GM18858 (cell line): ENCODE measurements around the gene NLRP1.
"Not testable (repeated sequence)": the region's sequence is repeated elsewhere in the genome, so short reads cannot be mapped to it uniquely, and the experiment has no call there.

Experiments used
- ATAC-seq: cut with Tn5 transposase; IDR thresholded peaks from one replicate; pipeline ENCODE4 v1.9.1; 2021; ENCODE audit not compliant: unreplicated experiment

NLRP1 gene

DNA sequence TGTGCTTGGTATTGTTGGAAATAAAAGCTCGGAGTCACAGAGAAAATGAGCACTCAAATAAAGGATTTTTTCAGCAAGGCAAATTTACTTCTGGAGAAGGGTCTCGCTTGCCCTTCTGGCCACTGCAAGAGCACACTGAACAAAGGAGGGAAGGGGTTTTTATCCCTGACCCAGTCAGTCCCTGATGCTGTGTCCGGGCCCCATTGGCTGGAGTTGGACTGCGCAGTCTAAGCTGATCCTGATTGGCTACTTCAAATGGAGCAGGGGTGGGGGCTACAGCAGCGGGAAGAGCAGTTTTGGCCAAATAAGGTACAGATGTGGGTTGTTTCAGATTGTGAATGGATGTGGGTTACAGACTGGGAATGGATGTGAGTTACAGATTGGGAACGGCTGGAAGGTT, 4.3 kb upstream of the NLRP1 start:
- ATAC-seq = no peak

DNA sequence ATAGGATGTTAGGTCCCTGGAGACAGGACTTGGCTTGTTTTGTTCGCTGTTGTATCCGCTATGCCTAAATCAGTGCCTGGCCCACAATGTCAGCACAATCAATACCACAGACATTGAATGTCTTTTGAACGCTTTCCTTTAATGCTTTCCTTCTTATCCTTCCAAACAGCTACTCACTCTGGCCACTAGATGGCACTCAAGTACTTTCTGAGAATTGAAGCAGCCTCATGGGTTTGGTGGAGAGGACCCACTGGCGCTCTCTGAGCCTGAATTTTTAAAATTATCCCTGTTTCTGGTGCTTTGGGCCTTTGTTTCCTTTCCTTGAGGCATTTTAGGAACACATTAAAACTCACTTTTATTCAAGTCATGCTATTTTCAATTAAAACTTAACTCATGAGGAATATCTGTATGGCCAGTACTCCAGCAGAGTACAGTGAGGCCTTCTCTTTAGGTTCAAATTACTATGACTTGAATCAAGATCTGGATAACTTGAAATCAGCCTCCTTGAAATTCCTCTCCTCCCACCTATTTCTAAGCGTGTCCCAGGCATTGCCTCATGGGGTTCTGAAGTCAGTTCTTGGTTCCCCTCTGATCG, 3.2 kb upstream of the NLRP1 start:
- ATAC-seq = no peak

DNA sequence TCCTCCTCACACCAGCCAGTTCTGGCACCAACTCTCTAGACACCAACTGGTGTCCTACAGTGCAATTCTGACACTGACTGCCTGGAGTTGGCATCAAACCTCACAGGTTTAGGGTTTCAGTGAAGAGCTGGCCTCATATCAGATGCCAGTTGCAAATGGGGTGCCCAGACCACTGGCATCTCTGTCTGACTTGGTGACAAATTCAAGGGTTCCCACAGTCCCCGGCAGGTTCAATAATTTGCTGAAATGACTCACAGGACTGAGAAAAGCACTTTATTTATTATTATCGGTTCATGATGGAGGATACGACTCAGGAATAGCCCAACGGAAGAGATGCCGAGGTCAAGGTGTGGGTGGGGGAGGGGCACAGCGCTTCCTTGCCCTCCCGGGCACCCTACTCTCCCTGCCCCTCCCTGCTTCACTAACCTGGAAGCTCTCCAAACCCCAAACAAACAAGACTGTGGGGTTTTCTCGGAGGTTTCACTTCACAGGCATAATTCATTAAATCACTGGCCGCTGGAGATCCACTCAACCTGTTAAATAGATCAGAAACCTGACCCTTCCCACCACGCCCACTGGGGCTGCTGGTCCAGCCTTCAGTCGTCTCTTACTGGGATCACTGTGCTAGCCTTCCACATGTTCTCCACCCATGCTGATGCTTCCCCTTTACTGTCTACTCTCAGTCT, 1.7 kb upstream of the NLRP1 start:
- no peak for ATAC-seq

DNA sequence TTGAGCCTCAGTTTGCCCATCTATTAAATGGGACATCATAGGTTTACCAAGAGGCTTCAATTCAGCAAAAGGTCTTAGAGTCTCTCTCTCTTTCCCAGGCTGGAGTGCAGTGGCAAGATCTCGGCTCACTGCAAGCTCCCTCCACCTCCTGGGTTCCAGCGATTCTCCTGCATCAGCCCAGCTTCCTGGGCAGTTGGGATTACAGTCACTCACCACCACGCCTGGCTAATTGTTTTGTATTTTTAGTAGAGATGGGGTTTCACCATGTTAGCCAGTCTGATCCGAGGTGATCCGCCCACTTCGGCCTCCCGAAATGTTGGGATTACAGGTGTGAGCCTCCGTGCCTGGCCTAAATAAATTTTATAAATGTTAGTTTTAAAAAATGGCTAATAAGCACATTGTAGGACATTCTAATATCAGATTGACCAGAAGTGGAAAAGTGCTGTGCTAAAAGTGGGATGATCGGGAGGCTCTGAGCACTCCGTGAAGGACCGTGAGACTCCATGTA, 1.0 kb upstream of the NLRP1 start:
- ATAC-seq = no peak

DNA sequence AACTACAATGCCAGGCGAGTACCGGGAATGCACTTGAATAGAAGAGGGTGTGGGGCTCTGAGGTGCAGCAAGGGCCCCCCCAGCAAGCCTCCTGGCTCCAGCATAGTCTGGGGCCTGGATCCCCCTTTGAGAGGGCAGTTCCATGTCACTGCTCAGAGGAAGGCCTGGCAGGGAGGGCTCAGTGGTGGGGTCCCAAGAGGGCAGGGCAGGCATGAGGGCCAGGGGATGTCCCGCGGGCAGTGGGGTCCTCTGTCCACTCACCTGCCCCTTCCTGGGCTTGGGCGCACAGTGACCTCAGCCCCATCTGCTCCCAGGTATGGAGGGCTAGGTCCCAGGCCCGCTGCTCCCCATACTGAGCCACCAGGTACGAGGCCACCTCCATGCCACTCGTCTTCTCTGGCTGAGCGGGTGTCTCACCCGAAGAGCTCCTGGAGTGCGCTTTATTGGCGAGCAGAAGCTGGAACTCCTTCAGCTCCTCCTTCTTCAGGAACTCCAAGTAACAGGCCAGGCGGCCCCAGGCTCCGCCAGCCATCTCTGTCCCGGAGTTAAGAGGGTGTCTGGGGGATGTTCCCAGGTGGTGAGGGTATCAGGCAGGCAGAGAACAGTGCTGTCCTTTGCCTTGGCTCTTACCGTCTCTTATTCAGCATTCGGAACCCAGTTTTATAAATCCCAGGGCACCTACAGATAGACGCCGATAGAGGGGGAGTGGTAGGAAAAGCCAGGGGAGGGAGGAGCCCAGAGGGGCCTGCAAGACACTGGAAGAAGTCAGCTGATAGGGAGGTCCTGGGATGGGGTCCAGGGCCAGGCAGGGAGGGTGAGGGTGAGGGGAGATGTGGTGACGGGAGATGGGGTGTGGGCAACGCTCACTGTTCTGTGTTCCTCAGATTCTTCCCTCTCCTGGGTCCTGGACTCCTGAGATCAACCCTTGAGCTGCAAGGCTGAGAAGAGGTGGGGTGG, 605 bp downstream of the NLRP1 start:
- ATAC-seq = no peak

DNA sequence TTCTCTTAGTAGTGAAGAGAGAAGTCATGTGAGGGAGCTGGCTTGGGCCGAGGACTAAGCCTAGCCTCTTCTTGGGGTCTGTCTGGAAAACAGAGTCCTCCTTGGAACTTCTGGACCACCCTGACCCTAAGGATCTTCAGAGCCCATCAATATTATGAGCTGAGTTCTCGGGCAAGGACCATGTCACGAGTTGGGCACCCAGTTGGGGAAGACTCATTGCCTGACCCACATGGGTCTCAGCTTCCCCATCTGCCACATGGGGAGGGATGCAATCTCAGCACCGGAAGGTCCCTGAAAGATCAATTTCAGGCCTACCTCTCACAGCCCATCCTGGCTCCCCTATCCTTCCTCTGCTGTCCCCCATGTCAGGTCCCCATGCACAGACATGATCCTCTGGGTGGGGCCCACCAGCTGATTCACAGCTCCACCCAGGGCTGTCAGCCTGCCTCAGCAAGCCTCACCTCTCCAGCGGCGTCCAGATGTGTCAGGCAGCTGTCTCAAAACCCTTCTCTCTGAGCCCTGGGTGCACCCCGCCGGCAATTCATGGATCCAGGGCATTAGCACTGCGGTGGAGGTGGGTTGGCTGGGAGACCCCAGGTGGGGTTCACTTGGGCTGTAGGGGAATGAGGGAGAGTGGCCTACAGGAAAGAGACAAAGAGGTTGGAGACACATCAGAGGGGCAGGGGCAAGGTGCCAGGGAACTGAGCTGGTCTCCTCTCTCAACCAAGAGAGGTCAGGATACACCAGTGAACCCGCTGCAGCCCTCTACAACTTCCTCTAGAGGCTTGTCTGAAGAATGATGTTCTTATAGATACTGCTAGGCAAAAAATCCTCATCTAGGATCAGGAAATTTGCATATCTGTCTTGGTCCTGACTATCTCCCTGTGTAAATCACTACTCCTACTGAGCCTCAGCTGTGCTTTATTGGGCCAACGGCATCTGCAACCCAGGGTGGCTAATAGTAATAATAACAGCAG, 1.8 kb downstream of the NLRP1 start:
- ATAC-seq = no peak

DNA sequence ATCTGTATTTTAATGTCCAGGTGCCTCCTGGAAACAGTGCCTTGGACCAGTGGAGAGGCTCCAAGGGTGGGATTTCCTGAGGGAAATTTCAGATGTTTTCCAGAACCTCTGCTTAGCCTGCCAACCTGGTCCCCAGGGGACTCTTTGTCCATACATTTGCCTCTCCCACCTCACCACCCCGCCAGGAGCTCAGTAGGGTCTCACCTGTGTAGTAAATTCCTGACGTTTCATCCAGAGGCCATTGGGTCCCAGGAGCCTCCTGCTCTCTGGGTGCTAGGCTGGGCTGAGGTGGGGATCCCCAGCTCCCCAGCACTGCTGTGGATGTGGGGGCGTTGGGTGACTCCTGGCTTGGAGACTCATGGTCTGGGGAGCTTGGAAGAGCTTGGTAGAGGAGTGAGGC, 2.7 kb downstream of the NLRP1 start:
- ATAC-seq = no peak

DNA sequence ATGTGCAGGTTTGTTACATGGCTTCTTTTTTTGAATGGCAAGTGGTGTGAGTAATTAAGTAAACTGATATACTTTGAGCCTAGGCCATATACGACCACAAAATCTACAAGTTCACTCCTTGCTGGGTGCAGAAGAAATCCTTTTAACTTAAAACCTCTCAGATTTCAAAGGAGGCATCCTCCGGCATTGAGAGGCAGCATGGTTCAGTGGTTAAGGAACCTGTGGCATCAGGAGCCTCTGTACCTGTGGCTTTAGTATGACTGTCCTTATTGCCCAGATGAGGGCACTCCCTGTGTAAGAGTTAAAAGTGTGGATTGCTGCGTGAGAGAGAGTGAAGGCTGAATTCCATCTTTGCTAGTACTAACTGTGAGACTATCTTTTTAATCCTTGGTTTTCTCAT, 3.3 kb downstream of the NLRP1 start:
- ATAC-seq = no peak

DNA sequence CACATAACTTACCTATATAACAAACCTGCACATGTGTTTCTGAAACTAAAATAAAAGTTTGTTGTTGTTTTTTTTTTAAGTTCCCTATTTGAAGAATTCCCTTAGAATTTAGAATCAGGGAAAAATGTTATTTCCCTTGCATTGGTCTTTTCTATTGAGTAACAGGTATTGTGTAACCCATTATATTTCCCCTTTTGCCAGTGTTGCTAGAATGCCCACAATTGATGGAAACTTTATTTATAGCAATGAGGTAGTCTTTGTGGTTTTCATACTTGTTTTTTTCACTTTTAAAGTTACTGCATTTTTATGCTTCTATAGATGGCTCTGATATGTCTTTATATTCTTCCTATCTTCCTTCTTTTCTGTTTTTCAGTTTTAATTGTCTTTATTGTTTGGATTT, 3.9 kb downstream of the NLRP1 start:
- ATAC-seq = no peak

DNA sequence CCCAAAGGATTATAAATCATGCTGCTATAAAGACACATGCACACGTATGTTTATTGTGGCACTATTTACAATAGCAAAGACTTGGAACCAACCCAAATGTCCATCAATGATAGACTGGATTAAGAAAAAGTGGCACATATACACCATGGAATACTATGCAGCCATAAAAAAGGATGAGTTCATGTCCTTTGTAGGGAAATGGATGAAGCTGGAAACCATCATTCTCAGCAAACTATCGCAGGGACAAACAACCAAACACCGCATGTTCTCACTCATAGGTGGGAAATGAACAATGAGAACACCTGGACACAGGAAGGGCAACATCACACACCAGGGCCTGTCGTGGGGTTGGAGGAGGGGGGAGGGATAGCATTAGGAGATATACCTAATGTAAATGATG, 5.5 kb downstream of the NLRP1 start:
- not testable (repeated sequence) for ATAC-seq

DNA sequence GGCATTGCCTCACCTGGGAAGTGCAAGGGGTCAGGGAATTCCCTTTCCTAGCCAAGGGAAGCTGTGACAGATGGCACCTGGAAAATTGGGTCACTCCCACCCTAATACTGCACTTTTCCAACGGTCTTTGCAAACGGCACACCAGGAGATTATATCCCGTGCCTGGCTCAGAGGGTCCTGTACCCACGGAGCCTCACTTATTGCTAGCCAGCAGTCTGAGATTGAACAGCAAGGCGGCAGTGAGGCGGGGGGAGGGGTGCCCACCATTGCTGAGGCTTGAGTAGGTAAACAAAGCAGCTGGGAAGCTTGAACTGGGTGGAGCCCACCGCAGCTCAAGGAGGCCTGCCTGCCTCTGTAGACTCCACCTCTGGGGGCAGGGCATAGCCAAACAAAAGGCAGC, 11.3 kb downstream of the NLRP1 start:
- ATAC-seq = not testable (repeated sequence)

DNA sequence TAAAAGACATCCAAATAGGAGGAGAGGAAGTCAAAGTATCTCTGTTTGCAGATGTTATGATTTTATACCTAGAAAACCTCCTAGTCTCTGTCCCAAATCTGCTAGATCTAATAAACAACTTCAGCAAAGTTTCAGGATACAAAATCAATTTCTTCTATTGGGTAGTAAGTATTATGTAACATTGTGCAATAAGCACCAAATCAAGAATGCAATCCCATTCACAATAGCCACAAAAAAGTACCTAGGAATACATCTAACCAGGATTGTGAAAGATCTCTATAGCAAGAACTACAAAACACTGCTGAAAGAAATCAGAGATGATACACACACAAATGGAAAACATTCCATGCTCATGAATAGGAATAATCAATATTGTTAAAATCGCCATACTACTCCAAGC, 13.0 kb downstream of the NLRP1 start:
- ATAC-seq = no peak

DNA sequence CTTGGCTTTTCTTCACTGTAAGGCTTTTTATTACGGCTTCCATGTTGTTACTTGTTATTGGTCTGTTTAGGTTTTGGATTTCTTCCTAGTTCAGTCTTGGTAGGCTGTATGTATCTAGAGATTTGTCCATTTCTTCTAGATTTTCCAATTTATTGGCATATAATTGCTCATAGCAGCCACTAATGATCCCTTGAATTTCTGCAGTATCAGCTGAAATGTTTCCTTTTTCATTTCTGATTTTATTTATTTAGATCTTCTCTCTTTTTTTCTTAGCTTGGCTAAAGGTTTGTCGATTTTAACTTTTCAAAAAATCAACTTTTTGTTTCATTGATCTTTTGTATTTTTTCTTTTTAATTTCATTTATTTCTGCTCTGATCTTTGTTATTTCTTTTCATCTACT, 18.5 kb downstream of the NLRP1 start:
- ATAC-seq = no peak

DNA sequence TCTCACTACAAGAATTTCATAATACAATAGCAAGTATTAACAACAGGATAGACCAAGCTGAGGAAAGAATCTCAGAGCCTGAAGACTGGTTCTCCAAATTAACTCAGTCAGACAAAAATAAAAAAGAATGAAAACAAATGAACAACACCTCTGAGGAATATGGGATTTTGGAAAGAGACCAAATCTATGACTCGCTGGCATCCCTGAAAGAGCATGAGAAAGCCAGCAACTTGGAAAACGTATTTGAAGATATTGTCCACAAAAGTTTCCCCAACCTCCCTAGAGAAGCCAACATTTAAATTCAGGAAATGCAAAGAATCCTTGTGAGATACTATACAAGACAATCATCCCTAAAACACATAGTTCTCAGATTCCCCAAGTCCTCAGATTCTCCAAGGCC, 20.9 kb downstream of the NLRP1 start:
- no peak for ATAC-seq

DNA sequence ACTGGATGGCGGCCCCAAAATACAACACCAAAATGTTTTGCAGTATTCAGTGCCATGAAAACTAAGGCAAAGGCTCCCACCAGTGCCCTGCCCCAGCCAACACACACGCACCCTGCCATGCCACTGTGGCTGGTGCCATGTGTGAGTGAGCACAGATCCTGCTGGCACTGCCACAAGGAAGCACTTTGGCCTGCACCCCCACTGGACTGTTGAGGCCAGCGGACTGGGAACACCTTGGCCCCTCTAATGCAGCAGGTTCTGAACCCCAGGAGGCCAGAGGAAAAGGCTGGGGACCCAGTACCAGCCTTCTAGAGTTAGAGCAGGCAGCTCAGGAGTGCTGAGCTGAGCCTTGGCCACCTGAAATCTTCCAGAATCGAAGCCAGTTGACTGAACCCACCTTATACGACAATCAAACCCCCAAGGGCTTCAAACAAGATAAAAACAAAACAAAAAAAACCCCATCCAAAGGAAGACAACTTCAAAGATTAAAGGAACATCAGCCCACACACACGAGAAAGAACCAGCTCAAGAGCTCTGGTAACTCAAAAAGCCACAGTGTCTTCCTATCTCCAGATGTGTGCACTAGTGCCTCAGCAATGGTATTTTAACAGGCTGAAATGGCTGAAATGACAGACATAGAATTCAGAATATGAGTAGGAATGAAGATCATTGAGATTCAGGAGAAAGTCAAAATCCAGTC, 21.5 kb downstream of the NLRP1 start:
- no peak for ATAC-seq

DNA sequence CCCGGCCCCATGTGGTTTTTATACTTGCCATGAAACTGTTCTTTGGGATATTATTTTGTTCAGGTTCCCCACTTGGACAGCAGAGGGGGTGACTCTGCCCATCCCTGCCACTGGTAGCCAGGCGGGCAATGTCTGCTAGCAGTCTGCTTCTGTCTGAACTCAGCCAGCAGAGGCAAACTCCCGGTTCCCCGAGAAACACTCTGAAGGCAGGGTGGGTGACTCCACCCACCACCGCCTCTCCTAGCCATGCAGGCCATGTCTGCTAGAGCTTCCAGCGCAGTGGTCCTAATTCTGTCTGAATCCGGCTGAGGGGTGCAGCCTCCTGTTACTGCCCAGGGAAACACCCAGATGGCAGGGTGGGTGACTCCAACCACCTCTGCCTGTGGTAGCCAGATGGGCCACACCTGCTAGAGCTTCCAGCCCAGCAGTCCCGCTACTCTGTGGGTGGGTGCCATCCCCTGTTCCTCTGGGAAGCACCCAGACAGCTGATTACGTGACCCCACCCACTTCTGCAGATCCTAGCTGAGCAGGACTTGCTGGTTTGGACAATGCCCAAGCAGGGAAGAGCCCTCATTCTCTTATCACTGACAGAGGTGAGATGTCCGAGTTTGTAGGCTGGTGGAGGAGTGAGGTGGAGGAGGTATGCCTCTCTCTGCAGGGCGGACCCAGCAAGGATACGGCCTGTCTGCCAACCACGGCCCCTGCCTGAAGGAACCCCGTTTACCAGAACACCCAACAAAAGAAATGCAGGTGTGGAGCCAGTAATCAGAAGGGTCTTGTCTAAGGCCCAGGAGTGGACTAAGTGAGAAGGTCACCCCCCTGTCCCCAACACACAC, 22.4 kb downstream of the NLRP1 start:
- ATAC-seq = no peak

DNA sequence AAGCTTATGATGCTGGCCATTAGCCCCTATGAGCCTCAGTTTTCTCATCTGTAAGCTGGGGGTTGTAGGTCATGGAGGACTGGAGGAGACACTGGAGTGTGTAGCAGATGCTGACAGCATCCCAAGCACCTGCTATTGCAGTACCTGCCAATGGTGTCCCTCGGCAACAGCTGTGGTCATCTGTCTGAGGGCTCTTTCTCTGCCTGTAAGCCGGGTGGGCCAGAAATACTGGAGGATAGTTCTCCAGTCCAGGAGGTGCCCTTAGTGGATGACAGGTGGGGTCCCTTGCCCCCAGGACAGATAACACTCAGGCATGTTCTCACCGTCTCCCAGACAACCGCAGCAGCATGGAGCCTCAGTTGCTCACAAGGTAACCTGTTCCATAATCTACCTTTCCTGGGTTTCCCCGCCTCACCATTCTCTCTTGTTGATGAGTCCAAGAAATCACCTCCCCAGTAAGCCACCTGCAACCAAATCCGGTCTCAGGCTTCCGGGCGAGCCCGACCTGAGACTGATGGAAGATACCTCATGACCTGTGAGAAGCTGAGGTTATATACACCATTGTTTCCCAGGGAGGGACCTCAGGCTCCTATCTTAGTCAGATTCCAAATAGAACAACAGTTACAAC, 23.8 kb downstream of the NLRP1 start:
- ATAC-seq = no peak
